ENCODE data around the gene CDCP2.

The CDCP2 gene

DNA sequence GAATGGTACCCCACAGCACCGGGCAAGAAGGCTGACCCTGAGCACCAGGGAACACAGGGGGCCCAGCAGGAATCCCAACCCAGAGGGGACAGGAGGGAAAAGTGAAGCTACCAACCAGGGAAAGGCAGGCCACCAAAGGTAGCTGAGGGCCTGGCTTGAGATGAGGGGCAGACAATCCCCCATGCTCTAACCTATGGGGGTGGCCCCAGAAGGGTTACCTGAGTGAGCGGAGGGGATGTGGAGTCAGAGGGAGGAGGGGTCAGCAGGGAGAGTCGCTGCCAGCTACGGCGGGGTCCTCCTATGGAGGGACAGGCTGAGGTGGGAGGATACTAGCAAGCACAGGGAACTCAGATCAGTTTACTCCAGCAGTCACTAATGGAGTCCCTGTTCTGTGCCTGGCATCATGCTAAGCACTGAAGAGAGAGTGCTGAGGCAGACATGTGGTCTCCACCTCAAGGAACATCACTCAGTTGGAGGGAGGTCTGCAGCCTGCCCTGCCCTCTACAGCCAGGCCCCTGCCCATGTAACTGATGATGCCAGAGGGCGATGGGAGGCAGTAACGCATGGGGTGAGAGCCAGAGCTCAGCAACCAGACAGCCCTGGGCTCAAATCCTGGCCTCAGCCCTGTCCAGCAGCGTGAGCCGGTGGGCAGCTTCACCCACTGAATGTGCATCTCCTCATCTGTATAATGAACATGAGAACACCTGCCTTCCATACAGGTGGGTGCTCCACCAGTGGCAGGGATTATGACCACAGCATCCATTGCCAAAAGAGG, 25.7 kb upstream of the CDCP2 start:
- Histone ChIP-seq H3K36me3 (ENCODE audit: control insufficient read depth, insufficient read depth, low read length) (no peaks in the 10 kb centered on the region), H3K4me1 (ENCODE audit: control insufficient read depth, insufficient read depth, low read length, poor library complexity, severe bottlenecking) (no peaks in the 10 kb centered on the region), H3K9me3 (ENCODE audit: control insufficient read depth, low read length) (no peaks in the 10 kb centered on the region), H3K4me3 (ENCODE audit: extremely low read depth, insufficient read depth, low read length, poor library complexity, severe bottlenecking) (no peak overlapping the region), H3K27ac (ENCODE audit: low read depth, low read length, severe bottlenecking) (no peak overlapping the region)
- WGBS, 2 experiments (ENCODE audit: insufficient coverage in 2 of 2): 83 to 96% methylated on average over 8 to 9 of the region's 9 CpGs

DNA sequence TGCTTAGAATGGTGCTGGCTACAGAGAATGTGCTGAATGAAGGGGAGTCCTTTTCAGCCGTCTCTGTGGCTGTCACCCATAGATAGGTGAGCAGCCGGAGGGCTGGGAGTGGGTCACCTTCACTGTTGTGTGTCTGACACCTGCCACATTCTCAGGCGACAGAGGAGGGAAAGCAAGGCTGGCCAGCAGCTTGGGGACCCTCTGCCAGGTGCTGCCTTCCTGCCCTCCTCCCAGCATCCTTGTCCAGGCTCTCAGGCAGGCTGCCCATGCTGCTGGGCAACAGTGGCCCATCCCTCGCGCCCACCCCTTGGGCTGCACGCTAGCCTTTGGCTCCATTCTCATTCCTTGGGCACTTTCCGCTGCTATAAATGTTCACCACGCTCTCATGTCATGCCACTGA, 24.9 kb upstream of the CDCP2 start:
- 89 to 100% methylated on average over 2 to 8 of the region's 8 CpGs for WGBS, 2 experiments (ENCODE audit: insufficient coverage in 2 of 2)
- H3K4me3 ChIP-seq (ENCODE audit: extremely low read depth, insufficient read depth, low read length, poor library complexity, severe bottlenecking): no peak overlapping the region
- H3K27ac ChIP-seq (ENCODE audit: low read depth, low read length, severe bottlenecking): no peak overlapping the region
- H3K36me3 ChIP-seq (ENCODE audit: control insufficient read depth, insufficient read depth, low read length): no peaks in the 10 kb centered on the region
- H3K4me1 ChIP-seq (ENCODE audit: control insufficient read depth, insufficient read depth, low read length, poor library complexity, severe bottlenecking): peaks cover 5% of the 10 kb centered on the region
- H3K9me3 ChIP-seq (ENCODE audit: control insufficient read depth, low read length): no peaks in the 10 kb centered on the region

DNA sequence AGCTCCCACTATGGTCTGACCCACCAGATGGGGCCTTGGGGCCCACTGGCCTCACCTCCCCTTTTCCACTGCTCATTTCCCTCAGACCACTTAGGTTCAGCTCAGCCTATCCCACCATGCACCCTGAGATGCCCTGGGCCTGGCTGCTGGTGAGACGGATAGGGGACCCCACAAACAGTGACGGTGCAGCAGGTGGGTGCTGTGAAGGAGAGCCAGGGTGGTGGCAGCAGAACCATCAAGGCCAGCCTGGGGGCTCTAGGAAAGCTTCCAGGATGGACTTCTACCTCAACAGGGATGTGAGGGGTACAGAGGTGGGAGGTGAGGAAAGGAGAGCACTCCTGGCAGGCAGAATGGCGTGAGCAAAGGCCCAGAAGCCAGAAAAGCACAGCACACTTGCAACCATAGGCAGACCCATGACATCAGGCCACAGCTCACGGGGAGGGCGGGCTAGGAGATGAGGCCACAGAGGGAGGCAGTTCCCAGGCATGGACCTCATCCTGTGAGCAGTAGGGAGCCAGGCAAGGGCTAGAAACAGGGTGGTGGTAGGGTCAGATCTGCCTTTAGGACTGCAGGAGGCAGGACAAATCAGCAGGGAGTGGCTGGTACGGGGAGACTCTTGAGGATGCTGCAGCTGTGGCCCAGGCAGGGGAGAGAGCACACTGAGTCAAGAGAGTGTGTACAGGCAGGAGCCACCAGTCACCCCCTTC, 24.0 kb upstream of the CDCP2 start:
- no peak overlapping the region for H3K27ac ChIP-seq (ENCODE audit: low read depth, low read length, severe bottlenecking)
- H3K4me3 ChIP-seq (ENCODE audit: extremely low read depth, insufficient read depth, low read length, poor library complexity, severe bottlenecking): no peak overlapping the region
- H3K4me1 ChIP-seq (ENCODE audit: control insufficient read depth, insufficient read depth, low read length, poor library complexity, severe bottlenecking): peaks cover 12% of the 10 kb centered on the region
- H3K36me3 ChIP-seq (ENCODE audit: control insufficient read depth, insufficient read depth, low read length): no peaks in the 10 kb centered on the region
- WGBS, 2 experiments (ENCODE audit: insufficient coverage in 2 of 2): 88 to 100% methylated on average over 5 to 6 of the region's 6 CpGs
- H3K9me3 ChIP-seq (ENCODE audit: control insufficient read depth, low read length): no peaks in the 10 kb centered on the region

DNA sequence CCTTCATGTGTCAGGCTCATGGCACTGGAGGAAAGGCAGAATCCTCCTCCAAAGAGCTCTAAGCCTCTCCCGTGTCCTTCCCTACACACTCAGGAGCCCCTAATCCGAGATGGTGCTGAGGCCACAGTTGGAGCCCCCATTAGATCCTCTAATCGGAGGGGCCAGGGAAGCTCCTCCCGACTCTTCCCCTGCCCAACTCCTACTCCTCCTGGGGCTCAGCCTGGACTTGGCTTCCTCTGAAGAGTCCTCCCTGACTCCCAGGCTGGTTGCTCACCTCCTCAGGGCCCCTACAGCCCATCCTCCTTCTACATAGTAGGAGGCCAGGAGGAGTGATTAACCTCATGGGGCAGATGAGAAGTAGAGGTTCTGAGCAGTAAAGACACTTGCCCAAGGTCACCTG, 21.3 kb upstream of the CDCP2 start:
- peaks cover 12% of the 10 kb centered on the region for H3K4me1 ChIP-seq (ENCODE audit: control insufficient read depth, insufficient read depth, low read length, poor library complexity, severe bottlenecking)
- 94 to 100% methylated on average over 2 to 3 of the region's 4 CpGs for WGBS, 2 experiments (ENCODE audit: insufficient coverage in 2 of 2)
- no peak overlapping the region for H3K27ac ChIP-seq (ENCODE audit: low read depth, low read length, severe bottlenecking)

DNA sequence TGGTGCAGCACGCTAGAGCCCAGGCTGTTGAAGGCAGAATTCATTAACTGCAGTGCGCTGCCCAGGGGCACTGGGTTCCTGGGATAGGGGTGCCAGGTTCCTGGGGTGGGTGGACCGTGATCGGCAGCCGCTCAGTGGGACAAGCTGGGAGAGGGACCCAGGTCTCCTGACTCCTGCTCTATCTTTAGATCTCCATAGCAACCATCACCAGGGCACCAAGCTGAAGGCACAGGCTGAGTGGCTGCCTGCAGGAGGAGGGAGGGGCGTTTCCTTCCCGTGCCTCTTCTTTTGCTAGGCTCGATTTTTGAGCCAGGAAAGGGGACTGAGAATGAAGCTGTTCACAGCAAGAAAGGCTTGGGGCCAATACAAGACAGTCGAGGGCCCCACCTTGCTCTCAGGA, 20.9 kb upstream of the CDCP2 start:
- no peaks in the 10 kb centered on the region for H3K36me3 ChIP-seq (ENCODE audit: control insufficient read depth, insufficient read depth, low read length)
- H3K9me3 ChIP-seq (ENCODE audit: control insufficient read depth, low read length): no peaks in the 10 kb centered on the region
- peaks cover 12% of the 10 kb centered on the region for H3K4me1 ChIP-seq (ENCODE audit: control insufficient read depth, insufficient read depth, low read length, poor library complexity, severe bottlenecking)
- H3K4me3 ChIP-seq (ENCODE audit: extremely low read depth, insufficient read depth, low read length, poor library complexity, severe bottlenecking): no peak overlapping the region
- WGBS, 2 experiments (ENCODE audit: insufficient coverage in 2 of 2): 90 to 94% methylated on average over 5 to 7 of the region's 9 CpGs
- H3K27ac ChIP-seq (ENCODE audit: low read depth, low read length, severe bottlenecking): no peak overlapping the region

More for the DNA sequence above, 21.3 kb upstream of the CDCP2 start:
- H3K9me3 ChIP-seq (ENCODE audit: control insufficient read depth, low read length): no peaks in the 10 kb centered on the region
- no peak overlapping the region for H3K4me3 ChIP-seq (ENCODE audit: extremely low read depth, insufficient read depth, low read length, poor library complexity, severe bottlenecking)
- no peaks in the 10 kb centered on the region for H3K36me3 ChIP-seq (ENCODE audit: control insufficient read depth, insufficient read depth, low read length)

DNA sequence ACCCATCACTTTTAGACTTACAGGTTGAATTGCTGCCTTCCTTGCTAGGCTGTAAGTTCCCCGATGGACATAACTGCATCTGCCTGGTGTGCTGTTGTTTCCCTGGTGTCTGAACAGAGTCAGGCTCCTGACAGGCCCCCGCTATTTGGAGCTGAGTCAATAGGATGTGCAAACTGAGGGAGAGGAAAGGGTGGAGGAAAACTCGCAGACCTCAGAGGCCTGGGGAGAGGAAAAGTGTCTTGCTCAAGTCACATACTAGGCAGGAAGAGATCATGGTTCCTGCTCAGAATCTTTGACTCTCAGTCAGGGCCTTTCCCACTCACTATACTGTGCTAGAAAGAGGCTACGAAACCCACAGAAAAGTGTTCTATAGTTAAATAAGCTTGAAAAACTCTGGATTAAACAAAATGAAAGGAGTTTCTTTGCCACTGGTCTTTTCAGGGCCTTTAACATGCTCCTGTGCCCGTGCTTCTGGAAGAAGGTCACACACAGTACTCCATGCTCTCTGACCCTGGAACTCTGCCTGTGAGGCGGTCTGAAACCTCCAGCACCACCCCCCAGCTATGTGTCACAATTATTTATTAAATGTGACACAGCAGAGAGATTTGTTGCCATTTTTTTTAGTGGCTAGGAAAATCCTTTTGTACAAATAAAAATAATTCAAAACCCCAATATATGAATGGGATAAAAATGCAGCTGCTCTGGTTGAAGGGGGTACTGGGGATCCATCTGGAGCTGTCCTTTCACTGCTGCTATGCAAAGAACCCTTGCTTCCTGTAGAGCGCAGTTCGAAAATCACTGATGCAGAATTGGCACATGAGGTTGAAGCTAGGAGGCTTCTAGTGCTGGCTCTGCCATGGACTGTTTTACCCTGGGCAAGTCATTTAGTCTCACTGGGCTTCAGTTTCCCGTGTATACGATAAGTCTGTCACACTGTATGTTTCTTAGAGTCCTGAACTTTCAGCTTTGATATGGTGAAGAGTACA, 20.1 kb upstream of the CDCP2 start:
- Histone ChIP-seq H3K4me3 (ENCODE audit: extremely low read depth, insufficient read depth, low read length, poor library complexity, severe bottlenecking) (no peak overlapping the region), H3K36me3 (ENCODE audit: control insufficient read depth, insufficient read depth, low read length) (no peaks in the 10 kb centered on the region), H3K4me1 (ENCODE audit: control insufficient read depth, insufficient read depth, low read length, poor library complexity, severe bottlenecking) (peaks cover 12% of the 10 kb centered on the region), H3K9me3 (ENCODE audit: control insufficient read depth, low read length) (no peaks in the 10 kb centered on the region), H3K27ac (ENCODE audit: low read depth, low read length, severe bottlenecking) (peak overlapping the region; percentile 78)
- 92 to 95% methylated on average over 3 to 4 of the region's 10 CpGs for WGBS, 2 experiments (ENCODE audit: insufficient coverage in 2 of 2)

DNA sequence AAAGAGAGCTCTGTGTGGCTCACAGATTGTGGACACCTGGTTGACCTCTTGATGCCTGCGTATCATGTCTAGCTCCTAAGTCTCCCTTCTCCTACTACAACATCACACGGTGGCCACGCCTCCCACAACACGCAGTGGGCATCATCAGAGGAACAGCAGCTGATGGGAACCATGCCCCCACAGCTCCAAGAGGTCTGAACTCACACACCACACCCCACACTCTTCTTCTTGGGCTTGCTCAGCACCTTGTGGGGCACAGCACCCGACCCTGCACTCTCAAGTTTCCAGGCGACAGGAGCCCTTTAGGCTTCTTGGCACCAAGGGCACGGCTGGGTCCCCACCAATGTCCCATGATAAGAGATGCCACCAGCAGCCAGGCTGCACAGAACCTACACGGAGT, 18.8 kb upstream of the CDCP2 start:
- Histone ChIP-seq H3K36me3 (ENCODE audit: control insufficient read depth, insufficient read depth, low read length) (no peaks in the 10 kb centered on the region), H3K27ac (ENCODE audit: low read depth, low read length, severe bottlenecking) (no peak overlapping the region), H3K9me3 (ENCODE audit: control insufficient read depth, low read length) (no peaks in the 10 kb centered on the region), H3K4me3 (ENCODE audit: extremely low read depth, insufficient read depth, low read length, poor library complexity, severe bottlenecking) (no peak overlapping the region), H3K4me1 (ENCODE audit: control insufficient read depth, insufficient read depth, low read length, poor library complexity, severe bottlenecking) (peaks cover 16% of the 10 kb centered on the region)
- 93 to 98% methylated on average over 4 to 7 of the region's 8 CpGs for WGBS, 2 experiments (ENCODE audit: insufficient coverage in 2 of 2)

DNA sequence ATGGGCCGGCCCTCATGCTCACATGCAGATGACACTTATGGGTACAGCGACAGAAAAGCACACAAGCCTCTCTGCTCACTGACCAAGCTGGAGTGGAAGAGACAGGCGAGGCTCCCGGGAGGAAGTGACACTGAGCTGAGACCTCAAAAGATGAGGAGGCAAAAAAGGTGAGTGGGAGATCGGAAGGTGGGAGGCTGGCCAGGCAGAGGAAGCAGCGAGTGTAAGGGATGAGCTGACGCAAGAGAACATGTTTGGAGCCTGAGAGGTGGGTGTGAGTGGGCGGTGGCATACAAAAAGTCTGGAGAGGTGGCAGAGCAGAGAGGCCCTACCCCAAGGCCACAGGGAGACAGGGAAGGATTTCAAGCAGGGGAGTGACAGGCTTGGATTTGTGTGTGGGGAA, 18.2 kb upstream of the CDCP2 start:
- Histone ChIP-seq H3K4me3 (ENCODE audit: extremely low read depth, insufficient read depth, low read length, poor library complexity, severe bottlenecking) (no peak overlapping the region), H3K27ac (ENCODE audit: low read depth, low read length, severe bottlenecking) (no peak overlapping the region), H3K4me1 (ENCODE audit: control insufficient read depth, insufficient read depth, low read length, poor library complexity, severe bottlenecking) (peaks cover 16% of the 10 kb centered on the region), H3K9me3 (ENCODE audit: control insufficient read depth, low read length) (no peaks in the 10 kb centered on the region), H3K36me3 (ENCODE audit: control insufficient read depth, insufficient read depth, low read length) (no peaks in the 10 kb centered on the region)
- 90 to 96% methylated on average over 8 of the region's 8 CpGs for WGBS, 2 experiments (ENCODE audit: insufficient coverage in 2 of 2)

DNA sequence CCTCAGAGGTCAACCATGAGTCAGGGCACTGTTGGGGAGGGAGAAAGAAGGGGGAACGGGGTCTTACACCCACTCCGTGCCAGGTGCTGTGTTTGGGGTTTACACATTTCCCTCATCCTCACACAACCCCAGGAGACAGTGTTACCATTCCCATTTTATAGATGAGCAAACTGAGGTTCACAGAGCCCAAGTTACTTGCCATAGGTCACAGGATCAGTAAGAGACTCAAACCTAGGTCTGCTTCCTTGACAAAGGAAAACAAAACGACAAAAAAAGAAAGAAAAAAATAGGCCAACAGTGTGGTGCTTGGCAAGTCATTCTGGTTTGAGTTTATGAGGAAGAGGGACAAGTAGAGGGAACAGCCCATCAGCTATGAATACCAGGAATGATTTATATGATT, 16.3 kb upstream of the CDCP2 start:
- no peaks in the 10 kb centered on the region for H3K36me3 ChIP-seq (ENCODE audit: control insufficient read depth, insufficient read depth, low read length)
- H3K4me1 ChIP-seq (ENCODE audit: control insufficient read depth, insufficient read depth, low read length, poor library complexity, severe bottlenecking): peaks cover 16% of the 10 kb centered on the region
- no peaks in the 10 kb centered on the region for H3K9me3 ChIP-seq (ENCODE audit: control insufficient read depth, low read length)
- 100% methylated on average over 1 of the region's 3 CpGs for WGBS, 2 experiments (ENCODE audit: insufficient coverage in 2 of 2)
- no peak overlapping the region for H3K4me3 ChIP-seq (ENCODE audit: extremely low read depth, insufficient read depth, low read length, poor library complexity, severe bottlenecking)
- H3K27ac ChIP-seq (ENCODE audit: low read depth, low read length, severe bottlenecking): no peak overlapping the region

DNA sequence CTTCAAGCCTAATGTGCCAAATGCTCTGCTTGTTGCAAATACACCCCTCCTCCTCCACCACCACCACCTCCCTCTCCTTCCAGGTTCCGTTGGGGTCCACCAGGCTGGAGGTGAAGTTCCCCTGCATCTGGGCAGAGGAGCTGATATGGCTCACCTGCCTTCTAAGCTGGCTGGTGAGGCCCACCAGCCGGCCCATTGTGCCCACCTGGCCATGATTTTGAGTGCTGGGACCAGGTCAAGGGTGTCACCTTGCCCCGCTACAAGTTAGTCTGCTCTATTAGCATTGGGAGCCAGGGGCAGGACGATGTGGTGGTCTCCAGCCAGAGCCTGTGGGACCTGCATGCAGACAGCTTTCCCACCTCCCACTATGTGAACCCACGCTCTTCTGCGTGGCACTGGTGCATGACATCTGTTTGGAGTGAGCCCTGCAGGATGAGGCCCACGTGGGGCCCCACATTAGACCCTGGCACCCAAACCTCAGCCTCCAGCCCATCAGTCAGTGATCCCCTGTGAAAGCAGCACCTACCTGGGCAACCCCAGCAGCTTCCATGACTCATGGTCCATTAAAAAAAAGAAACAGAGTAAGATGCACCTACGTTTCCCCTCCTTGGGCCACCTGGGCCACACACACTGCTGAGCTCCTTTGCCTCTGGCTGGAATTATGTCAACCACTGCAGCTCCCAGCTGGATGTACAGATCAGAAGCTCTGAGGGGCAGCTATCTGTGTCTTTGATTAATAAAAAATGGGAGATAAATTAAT, 15.6 kb upstream of the CDCP2 start:
- Histone ChIP-seq H3K36me3 (ENCODE audit: control insufficient read depth, insufficient read depth, low read length) (no peaks in the 10 kb centered on the region), H3K4me3 (ENCODE audit: extremely low read depth, insufficient read depth, low read length, poor library complexity, severe bottlenecking) (no peak overlapping the region), H3K4me1 (ENCODE audit: control insufficient read depth, insufficient read depth, low read length, poor library complexity, severe bottlenecking) (peaks cover 16% of the 10 kb centered on the region), H3K27ac (ENCODE audit: low read depth, low read length, severe bottlenecking) (no peak overlapping the region), H3K9me3 (ENCODE audit: control insufficient read depth, low read length) (no peaks in the 10 kb centered on the region)
- WGBS, 2 experiments (ENCODE audit: insufficient coverage in 2 of 2): 88 to 93% methylated on average over 6 to 7 of the region's 8 CpGs
